GM12892 (cell line): ENCODE results near the gene GMPS.

Source experiments
- POLR2A ChIP-seq: IDR thresholded peaks from 2 replicates; pipeline ENCODE4 v1.6.1; 2011; ENCODE audit warnings: low read depth, low read length, control low read depth
- POLR2AphosphoS5 ChIP-seq: IDR thresholded peaks from 2 replicates; pipeline ENCODE4 v1.6.1; 2011; ENCODE audit warnings: low read depth, low read length, control low read depth

GRCh38 chr3:155847993-155848392, 22.5 kb upstream of the GMPS start:
- TF ChIP-seq POLR2A (no peak), POLR2AphosphoS5 (no peak)
